Subcutaneous adipose tissue (tissue), 4 donors: ENCODE data around the gene CDCA3. TPM values are rescaled to one million over a fixed set of nuclear protein-coding genes. Genes with fewer than 3 reads are reported as not detected.

Experiments used
- CTCF ChIP-seq: fragments of 450-650 bp; IDR thresholded peaks from one replicate; pipeline ENCODE4 v1.5.1; 2016; ENCODE audit warnings: low read depth, mild to moderate bottlenecking, control low read depth, antibody characterized with exemption, moderate library complexity
- total RNA-seq, 4 donors: library from RNA; depleted of rRNA; stranded (reverse); fragments of >200 nt; gene quantifications; one replicate each; pipeline ENCODE4 v1.1.0, GENCODE V29; 2016

The CDCA3 gene
- total RNA-seq, 4 donors from 2014 or later, result 0.38 to 2.6 (median 1.9) TPM; not detected in 1

- TF ChIP-seq CTCF, result no peak
Observed at GRCh38 chr12:6858799-6859198, 7.7 kb upstream of the CDCA3 start.

GRCh38 chr12:6855322-6855721, 4.2 kb upstream of the CDCA3 start:
- TF ChIP-seq CTCF, result no peak

GRCh38 chr12:6854036-6854435, 3.0 kb upstream of the CDCA3 start:
- TF ChIP-seq CTCF, result no peak

- no peak for TF ChIP-seq CTCF
Observed at GRCh38 chr12:6853626-6854025, 2.5 kb upstream of the CDCA3 start.

- TF ChIP-seq CTCF, result no peak
Observed at GRCh38 chr12:6852651-6853354, 1.7 kb upstream of the CDCA3 start.

GRCh38 chr12:6851921-6852650, 1.0 kb upstream of the CDCA3 start, which contains the start of gene USP5:
Gene USP5 (plus strand): TSS chr12:6852150. CDS start chr12:6852180, 30 bp downstream.
- TF ChIP-seq CTCF, result no peak

- no peak for TF ChIP-seq CTCF
Observed at GRCh38 chr12:6850796-6851152, 312 bp downstream of the CDCA3 start.
